HUES48 (cell line): ENCODE measurements around the gene GTF2H2.
"Not testable (repeated sequence)": the region's sequence is repeated elsewhere in the genome, so short reads cannot be mapped to it uniquely, and the experiment has no call there.

Experiments
- H3K27ac ChIP-seq: one replicate; pipeline ENCODE4 v1.7.0; 2013; ENCODE audit warnings: low read depth, low read length, inconsistent platforms
- H3K27me3 ChIP-seq: 2 replicates; pipeline ENCODE4 v1.6.1; 2013; ENCODE audit warnings: mild to moderate bottlenecking, low read length; ENCODE audit not compliant: control insufficient read depth, insufficient read depth
- H3K36me3 ChIP-seq: 2 replicates; pipeline ENCODE4 v1.6.1; 2013; ENCODE audit warnings: low read length; ENCODE audit not compliant: control insufficient read depth, insufficient read depth
- H3K4me1 ChIP-seq: 2 replicates; pipeline ENCODE4 v1.6.1; 2013; ENCODE audit warnings: mild to moderate bottlenecking, low read length; ENCODE audit not compliant: control insufficient read depth, insufficient read depth
- H3K4me3 ChIP-seq: 2 replicates; pipeline ENCODE4 v1.5.1; 2013; ENCODE audit warnings: mild to moderate bottlenecking, low read depth, low read length
- H3K9ac ChIP-seq: 2 replicates; pipeline ENCODE4 v1.6.1; 2013; ENCODE audit warnings: mild to moderate bottlenecking, low read depth, low read length, moderate library complexity
- H3K9me3 ChIP-seq: 2 replicates; pipeline ENCODE4 v1.6.1; 2013; ENCODE audit warnings: low read length; ENCODE audit not compliant: control insufficient read depth, insufficient read depth

The GTF2H2 gene

GRCh38 chr5:71006983-71007382 is 60.5 kb downstream of the GTF2H2 start:
- H3K27me3 ChIP-seq, H3K4me3 ChIP-seq, H3K9me3 ChIP-seq, H3K36me3 ChIP-seq, H3K4me1 ChIP-seq, H3K9ac ChIP-seq, H3K27ac ChIP-seq: not testable (repeated sequence)
